GM12873 (cell line): ENCODE results near the gene CHCHD6.

Experiments
- CTCF ChIP-seq: IDR thresholded peaks from 2 replicates; pipeline ENCODE4 v1.5.1; 2012; ENCODE audit warnings: low read depth, mild to moderate bottlenecking, moderate library complexity, low read length, control low read depth; ENCODE audit not compliant: insufficient read depth; ENCODE audit errors: missing control alignments

The CHCHD6 gene

GRCh38 chr3:126765187-126766069 lies 61.4 kb downstream of the CHCHD6 start:
- TF ChIP-seq CTCF, result no peak

- no peak for TF ChIP-seq CTCF
Measured at GRCh38 chr3:126766653-126767052, 62.6 kb downstream of the CHCHD6 start.

- TF ChIP-seq CTCF, result no peak
Measured at GRCh38 chr3:126768903-126769302, 64.9 kb downstream of the CHCHD6 start.

GRCh38 chr3:126770096-126770495 lies 66.1 kb downstream of the CHCHD6 start:
- TF ChIP-seq CTCF, result no peak

GRCh38 chr3:126773167-126773566 lies 69.1 kb downstream of the CHCHD6 start:
- no peak for TF ChIP-seq CTCF

GRCh38 chr3:126773783-126774182 lies 69.7 kb downstream of the CHCHD6 start:
- no peak for TF ChIP-seq CTCF

- no peak for TF ChIP-seq CTCF
Measured at GRCh38 chr3:126777366-126777765, 73.3 kb downstream of the CHCHD6 start.
